ENCODE measurements around the gene TPP2.

- TF ChIP-seq POLR2AphosphoS5 (IDR thresholded peaks at IDR 0.05; ENCODE audit: control insufficient read depth, insufficient read depth, low read depth, low read length) (no peak), ILK (tag; IDR thresholded peaks at IDR 0.05; ENCODE audit: borderline replicate concordance, low read depth) (no peak), POLR2A (conservative IDR thresholded peaks at IDR 0.05) (no peak), YY1 (IDR thresholded peaks at IDR 0.05; ENCODE audit: borderline replicate concordance in 1 of 3, control insufficient read depth in 1 of 3, extremely low read depth in 1 of 3, insufficient read depth in 3 of 3, insufficient read length in 1 of 3, insufficient replicate concordance in 2 of 3, low read depth in 1 of 3, low read length in 2 of 3) (no peak), ZNF75A (CRISPR knock-in tag; IDR thresholded peaks at IDR 0.05) (no peak), BDP1 (IDR thresholded peaks at IDR 0.05; ENCODE audit: insufficient read depth, insufficient read length) (no peak), OTX1 (CRISPR knock-in tag; IDR thresholded peaks at IDR 0.05) (no peak), GMEB1 (CRISPR knock-in tag; IDR thresholded peaks at IDR 0.05) (no peak), USF2 (CRISPR knock-in tag; IDR thresholded peaks at IDR 0.05) (no peak), RCOR1 (IDR thresholded peaks at IDR 0.05; ENCODE audit: borderline replicate concordance in 1 of 2, low read depth in 2 of 2, low read length in 2 of 2) (no peak)
- TF ChIP-seq, protein P1, sequence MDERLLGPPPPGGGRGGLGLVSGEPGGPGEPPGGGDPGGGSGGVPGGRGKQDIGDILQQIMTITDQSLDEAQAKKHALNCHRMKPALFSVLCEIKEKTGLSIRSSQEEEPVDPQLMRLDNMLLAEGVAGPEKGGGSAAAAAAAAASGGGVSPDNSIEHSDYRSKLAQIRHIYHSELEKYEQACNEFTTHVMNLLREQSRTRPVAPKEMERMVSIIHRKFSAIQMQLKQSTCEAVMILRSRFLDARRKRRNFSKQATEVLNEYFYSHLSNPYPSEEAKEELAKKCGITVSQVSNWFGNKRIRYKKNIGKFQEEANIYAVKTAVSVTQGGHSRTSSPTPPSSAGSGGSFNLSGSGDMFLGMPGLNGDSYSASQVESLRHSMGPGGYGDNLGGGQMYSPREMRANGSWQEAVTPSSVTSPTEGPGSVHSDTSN (CRISPR knock-in tag; IDR thresholded peaks at IDR 0.05; ENCODE audit: low read depth), result no peak
- TF ChIP-seq, protein P1 (tag; conservative IDR thresholded peaks at IDR 0.05; ENCODE audit: low read depth), result no peak
These were observed 8.9 kb upstream of the TPP2 start for GRCh38 chr13:102587916-102588315.

Data from K562 (cell line).